Right ventricle myocardium inferior (tissue), 1 donor: ENCODE data around the gene CDK11A. TPM values are rescaled to one million over a fixed set of nuclear protein-coding genes. Genes with fewer than 3 reads are reported as not detected.
"Not testable (repeated sequence)": the region's sequence is repeated elsewhere in the genome, so short reads cannot be mapped to it uniquely, and the experiment has no call there.

Experiments
- ATAC-seq: fragments of 200-7000 bp; cut with Tn5 transposase; one replicate; pipeline ENCODE4 v1.9.1; 2020; ENCODE audit warnings: mild to moderate bottlenecking, moderate library complexity
- DNase-seq: peaks from one replicate; pipeline ENCODE4 v3.0.0; 2021; ENCODE audit errors: missing footprints
- intact Hi-C: fragments of 100-400 bp; cut with DNase I; formaldehyde crosslinking; loops from one replicate; pipeline ENCODE4 v1.11.0; 2022
- total RNA-seq: library from RNA; stranded (reverse); fragmentation: NEBNext Ultra II Directional; extraction: Animal tissue kit (Norgen Biotek cat#: 25700); gene quantifications from one replicate; pipeline ENCODE4 v1.2.1, GENCODE V29; 2021
- donor health status: DM: no; HTN: yes; CAD: no; lungs with severe emphysema.

The CDK11A gene
- total RNA-seq, 1 donor from 2014 or later = 20.8 TPM

DNA sequence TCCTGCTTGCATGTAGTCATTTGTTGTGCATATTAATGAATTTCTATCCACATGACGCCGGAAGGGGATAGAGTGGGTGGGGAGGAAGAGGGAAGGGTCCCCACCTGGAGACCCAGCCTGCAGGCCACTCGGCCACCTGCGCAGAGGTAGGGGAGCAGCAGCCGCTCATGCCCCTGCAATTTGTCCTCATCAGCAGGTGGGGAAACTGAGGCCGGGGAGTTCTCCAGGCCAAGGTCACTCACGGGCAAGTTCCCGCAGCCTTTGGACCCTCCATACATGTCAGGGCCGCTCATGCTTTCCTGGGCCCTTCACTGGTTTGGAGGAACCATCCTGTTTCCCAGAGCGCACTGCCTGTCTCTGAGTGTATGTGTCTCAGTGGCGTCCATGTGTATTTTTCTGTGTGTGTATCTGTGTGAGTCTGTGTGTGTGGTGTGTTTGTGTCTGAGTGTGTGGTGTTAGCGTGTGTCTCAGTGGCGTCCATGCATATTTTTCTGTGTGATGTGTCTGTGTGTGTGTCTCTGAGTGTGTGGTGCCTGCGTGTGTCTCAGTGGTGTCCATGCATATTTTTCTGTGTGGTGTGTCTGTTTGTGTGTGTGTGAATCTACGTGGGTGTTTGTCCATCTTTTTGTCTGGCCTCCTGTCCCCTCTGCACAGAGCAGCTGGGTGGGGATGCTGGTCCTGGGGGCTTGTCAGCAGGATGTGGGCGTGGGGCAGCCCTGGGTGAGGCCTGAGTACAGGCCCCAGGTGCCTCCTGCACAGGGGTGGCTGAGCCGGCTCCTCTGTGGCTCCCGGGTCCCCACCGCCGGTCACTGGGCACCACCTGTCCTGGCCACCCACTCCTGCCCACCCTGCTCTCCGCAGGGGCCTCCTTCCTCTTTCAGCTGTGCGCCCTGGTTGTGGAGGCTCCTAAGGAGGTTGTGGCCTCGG lies 27.5 kb downstream of the CDK11A start:
- ATAC-seq, intact Hi-C loops, DNase-seq: not testable (repeated sequence)

DNA sequence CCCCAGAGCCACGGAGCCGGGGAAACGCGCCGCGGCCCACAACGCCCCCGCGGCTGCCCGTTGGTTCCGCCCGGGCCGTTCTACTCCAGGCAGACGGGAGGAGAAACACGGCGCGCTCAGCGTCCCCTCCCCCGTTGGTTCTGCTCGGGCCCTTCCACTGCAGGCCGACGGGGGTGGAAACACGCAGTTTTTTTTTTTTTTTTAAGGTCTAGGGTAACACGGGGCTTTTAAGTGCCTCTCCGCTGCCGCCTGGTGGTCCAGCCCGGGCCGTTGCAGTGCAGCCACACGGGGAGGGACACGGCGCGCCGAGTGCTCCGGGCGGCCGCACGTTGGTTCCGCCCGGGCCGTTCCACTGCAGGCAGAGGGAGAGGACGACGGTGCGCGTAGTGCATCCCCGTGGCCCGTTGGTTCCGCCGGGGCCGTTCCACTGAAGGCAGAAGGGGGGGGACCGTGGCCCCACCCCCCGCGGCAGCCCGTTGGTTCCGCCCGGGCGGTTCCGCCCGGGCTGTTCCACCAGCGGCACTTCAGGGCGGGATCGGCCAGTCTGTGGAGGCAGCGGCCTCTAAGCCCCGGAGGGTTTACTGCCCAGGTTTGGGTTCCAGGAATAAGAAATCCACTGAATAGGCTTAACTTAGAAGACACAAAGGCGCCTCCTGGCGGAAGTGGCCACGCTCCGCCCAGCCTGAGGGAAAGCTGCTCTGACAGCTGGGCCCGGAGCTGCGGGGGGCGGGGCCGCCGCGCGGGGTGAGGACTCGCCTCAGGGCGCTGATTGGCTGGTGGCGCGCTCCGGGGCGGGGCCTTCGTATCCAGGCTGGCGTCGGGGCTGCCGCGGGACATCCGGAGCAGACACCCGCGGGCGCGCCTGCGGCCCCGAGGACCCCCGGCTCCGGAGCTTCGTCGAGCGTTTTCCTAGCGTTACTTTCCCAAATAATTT lies 31.2 kb downstream of the CDK11A start, which contains the start of gene SLC35E2B:
Gene SLC35E2B (minus strand): TSS at position 82 of the 934 bp plus-strand sequence. CDS start 16,096 bp downstream, outside the sequence.
- peak; percentile 94 for DNase-seq
- intact Hi-C loops = not testable (repeated sequence)
- ATAC-seq = peak; percentile 94

- DNase-seq (peak; percentile 86), ATAC-seq (peak; percentile 81)
- intact Hi-C loops = not testable (repeated sequence)
Measured at GRCh38 chr1:1692324-1692713, 31.8 kb downstream of the CDK11A start.

DNA sequence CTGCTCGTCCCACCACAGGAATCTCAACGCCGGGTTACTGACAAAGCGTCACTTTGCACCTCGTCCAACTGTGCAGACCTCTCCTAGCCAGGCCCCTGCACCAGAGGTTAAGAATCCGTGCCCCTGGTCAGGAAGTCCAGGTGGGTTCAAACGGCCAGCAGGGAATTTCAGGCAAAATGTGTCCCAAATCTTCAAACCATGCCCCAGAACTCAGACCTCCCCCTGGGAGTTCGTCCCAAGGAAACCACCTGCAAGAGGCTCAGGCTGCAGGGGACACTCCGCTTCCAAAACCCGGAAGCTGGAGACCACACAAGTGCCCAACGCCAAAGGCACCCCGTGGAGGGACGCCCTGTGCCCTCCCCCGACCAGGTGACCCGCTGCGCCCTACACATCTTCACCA lies 32.7 kb downstream of the CDK11A start:
- ATAC-seq, intact Hi-C loops, DNase-seq: not testable (repeated sequence)

GRCh38 chr1:1689526-1689925 lies 34.6 kb downstream of the CDK11A start:
- DNase-seq, ATAC-seq, intact Hi-C loops: not testable (repeated sequence)

DNA sequence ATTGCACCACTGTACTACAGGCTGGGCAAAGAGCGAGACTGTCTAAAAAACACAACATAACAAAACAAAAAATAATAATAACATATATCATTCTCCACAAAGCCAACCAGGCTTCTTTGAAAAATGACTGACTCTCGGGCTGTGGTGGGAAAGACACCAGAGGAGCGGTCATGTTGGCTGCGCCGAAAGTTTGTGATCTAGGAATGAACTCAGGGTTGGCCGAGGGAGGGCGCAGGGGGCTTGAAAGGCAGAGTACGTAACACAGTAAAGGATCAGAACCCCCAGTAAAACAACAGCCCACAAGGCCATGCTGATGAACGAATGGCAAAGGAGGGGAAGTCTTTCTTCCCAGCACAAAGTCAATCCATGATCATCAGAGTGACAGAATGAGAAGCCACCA lies 36.3 kb downstream of the CDK11A start:
- intact Hi-C loops = no loop called here
- ATAC-seq (no peak), DNase-seq (no peak)

DNA sequence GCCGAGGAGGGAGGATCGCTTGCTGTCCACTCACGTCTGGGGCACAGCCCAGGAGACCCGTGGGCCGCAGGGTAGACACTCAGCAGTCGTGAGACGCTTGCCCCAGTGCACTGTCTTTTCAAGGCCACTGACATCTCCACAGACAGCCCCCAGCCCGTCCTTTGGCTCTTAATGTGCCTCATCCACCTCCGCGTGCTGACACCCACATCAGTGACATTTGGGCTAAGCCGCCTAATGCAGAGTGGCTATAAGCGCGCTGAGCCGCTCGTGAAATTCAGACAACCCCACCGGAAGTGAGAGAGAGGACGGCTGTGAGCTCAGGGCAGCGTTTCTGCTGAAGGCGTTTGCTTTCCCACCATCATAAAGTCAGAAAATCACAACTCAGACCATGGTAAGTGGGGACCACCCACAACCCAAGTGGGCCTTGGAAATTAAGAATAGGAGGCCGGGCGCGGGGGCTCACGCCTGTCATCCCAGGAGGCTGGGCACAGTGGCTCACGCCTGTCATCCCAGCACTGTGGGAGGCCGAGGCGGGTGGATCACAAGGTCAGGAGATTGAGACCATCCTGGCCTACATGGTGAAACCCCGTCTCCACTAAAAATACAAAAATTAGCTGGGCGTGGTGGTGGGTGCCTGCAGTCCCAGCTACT lies 40.0 kb downstream of the CDK11A start:
- DNase-seq (no peak), ATAC-seq (no peak)
- intact Hi-C loops = no loop called here

DNA sequence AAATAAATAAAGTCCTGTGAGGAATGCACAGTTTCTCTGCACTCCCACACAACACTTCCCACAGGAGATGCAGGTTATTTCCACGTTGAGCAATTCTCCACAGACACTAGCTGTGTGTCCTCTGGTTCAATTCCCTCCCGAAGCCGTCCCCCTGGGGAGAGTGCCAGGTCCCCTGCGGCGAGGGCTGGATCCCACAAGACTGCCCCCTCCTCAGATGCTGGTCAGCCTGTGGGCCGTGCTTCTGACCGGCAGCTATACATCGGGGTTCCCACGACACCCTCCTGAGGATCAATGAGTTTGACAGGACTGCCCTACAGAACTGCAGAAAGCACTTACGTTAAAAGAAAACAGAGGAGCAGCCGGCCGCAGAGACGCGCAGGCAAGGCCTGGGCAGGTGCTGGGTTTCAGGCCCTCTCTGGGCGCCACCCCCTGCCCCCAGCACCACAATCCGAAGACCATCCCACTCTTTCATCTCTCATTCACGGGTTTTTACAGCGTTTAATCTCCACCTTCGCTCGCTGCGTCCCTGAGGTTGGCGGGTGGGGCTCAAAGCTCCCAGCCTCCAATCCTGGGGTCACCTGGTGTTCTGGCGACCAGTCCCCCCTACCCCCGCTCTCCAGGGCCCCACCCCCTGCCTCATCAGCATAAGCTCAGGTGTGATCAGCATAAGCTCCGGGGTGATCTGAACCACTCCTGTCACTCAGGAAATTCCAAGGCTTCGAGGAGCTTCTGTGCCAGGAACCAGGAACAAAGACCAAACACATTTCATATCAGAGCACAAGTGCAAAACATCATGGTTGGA lies 40.9 kb downstream of the CDK11A start:
- intact Hi-C loops = no loop called here
- ATAC-seq (no peak), DNase-seq (no peak)

DNA sequence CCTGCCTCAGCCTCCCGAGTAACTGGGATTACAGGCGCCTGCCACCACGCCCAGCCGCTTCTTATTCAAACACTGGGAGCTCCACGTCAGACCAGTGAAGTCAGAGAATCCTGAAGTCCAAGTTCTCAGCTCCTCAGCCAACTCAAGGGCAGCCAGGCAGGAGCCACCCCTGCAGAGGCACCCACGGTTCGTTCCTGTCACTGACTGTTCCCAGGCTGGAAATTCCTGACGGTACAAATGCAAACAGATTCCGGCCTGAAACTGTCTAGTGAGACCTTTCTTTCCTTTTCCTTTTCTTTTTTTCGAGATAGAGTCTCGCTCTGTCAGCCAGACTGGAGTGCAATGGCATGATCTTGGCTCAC lies 43.3 kb downstream of the CDK11A start:
- intact Hi-C loops = no loop called here
- DNase-seq = no peak

DNA sequence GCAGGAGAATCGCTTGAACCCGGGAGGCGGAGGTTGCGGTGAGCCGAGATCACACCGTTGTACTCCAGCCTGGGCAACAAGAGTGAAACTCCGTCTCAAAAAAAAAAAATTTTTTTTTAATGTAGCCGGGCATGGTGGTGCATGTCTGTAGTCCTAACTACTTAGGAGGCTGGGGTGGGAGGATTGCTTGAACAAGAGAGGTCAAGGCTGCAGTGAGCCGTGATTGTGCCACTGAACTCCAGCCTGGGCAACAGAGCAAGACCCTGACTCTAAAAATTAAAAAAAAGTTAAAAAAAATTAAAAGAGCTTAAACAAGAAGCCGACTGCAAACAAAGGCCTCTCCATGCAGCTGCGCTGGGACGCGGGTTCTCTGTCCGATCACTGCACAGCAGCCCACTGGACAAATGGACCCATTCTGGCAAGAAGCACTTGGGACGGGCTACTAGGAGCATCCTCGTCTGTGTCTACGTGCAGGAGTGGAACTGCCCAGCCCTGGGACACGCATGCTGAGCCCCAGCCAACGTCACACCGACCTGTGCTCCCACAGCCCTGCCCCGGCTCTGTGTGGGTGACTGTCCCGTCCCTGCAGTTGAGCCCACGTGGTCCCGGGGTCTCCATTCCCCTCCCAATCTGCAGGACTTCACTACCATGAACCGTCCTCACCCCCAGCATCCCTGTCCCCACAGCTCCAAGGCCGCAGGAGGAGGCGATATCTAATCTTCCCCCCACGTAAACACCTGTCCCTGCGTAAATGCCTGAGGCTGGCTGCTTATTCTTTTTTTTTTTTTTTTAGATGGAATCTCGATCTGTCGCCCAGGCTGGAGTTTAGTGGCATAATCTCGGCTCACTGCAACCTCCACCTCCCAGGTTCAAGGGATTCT lies 43.9 kb downstream of the CDK11A start:
- no peak for DNase-seq
- ATAC-seq = no peak
- intact Hi-C loops = no loop called here

More for the DNA sequence above, 43.3 kb downstream of the CDK11A start:
- ATAC-seq = no peak

DNA sequence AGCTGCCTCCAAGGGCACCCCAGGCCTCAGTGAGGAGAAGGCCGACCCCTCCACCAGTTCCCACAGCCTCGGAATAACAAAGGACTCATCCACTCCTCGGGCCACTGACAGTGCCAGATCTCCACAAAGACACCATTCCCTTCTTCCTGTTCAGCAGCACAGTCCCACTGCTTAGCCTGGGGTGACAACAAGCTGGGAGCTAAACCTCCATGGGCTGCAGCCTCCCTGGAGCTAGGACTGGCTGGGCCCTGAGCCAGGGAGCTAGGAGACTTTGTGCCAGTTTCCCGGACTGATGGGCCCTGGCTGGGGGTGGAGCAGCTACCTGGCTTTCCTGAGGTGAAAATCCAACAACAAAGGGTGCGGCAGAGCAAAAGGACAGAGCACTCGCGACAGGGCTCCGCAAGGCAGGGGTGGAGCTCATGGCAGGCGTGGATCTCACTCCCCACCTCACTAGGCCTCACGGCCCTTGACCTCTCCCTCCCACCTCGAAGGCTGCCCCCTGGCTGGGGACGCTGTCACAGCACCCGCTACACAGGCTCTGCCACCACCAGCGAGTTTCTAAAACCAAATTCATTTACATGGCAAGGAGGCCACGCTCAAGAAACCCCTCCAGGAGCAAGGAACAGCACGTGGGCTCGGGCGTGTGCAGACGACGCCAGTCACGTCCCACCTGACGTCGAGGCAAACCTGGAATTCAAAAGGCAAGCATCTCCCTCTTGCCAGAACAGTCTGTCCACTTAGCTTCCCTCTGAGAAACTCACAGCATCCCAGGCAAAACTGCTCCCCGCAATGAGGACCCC lies 45.4 kb downstream of the CDK11A start:
- intact Hi-C loops = no loop called here
- DNase-seq (no peak), ATAC-seq (no peak)

DNA sequence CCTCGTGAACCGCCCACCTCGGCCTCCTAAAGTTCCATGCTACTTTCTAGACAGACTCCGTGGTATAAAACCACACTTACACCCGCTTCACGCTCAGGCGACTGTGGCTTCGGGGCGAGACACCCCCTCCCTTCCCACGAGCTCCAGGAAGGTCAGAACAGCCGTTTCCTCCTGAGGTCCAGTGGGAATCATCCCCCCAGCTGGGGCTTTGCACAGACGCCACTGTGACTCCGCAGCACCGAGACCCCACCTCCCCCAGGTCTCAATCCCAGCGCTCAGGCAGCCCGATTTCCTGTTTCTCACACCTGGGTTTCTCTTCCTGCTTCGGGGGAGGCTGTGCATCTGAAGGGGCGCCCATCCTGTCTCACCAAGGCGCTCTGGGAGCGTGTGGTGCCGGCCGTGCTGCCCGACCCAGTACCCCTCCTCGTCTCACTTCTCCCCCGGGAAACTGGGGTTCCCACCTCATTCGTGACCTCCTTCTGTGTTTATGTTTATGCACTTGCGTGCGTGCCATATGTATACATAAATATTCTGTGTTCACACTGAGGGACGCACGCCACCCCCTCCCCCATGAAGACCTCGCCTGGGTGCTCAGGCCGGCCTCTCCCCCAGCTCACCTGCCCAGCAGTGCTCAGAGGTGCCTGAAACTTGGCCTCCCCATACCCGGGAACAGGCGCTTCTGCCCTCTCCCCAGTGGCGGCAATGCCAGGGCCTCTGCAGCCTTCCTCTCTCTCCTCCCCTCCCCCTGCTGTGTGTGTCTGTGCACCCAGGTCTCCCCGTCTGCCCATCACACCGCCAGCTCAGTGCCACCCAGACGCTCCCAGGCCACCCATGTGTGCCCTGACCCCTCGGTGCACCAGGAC lies 46.2 kb downstream of the CDK11A start:
- DNase-seq = no peak
- intact Hi-C loops = no loop called here
- ATAC-seq = no peak

- intact Hi-C loops, DNase-seq, ATAC-seq: not testable (repeated sequence)
Measured at GRCh38 chr1:1676087-1676486, 48.1 kb downstream of the CDK11A start.

DNA sequence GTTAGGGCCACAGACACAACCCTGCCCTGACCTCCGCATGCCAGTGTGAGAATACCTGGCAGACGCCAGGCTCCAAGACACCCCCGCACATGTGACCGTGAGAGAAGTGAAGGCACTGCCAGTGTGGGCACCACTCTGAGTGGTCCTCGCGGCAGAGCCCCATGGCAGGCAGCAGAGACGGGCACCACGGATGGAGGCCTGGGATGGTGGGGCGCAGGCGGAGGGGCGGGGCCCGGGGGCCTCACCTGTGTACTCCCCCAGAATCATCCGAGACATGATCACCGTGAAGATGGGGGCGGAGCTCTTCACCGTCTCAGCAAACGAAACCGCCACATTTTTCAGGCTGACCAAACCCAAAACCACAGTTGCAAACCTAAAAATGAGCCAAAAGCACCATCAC lies 48.9 kb downstream of the CDK11A start:
- DNase-seq, ATAC-seq, intact Hi-C loops: not testable (repeated sequence)

DNA sequence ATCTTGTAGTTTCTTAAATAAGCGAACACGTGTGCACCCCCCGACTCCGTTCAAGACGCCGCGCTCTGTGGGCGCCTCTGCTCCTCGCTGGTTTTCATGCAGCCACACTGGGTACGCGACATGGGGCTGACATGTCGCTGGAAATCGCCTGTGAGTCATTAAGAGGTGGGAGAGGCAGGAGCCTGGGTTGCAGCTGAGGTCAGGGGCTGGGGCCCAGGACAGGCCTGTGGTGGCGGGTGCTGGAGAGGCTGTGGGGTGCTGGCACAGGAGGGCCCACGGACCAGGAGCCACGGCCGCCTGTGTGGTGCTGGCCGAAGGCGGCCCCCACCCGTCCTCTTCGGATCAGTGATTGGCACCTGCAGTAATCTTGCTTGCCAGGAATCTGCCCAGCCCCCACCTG lies 49.4 kb downstream of the CDK11A start:
- DNase-seq, intact Hi-C loops, ATAC-seq: not testable (repeated sequence)
